Stomach (tissue), 9 donors: ENCODE measurements around the gene C17orf107. TPM values are rescaled to one million over a fixed set of nuclear protein-coding genes. Genes with fewer than 3 reads are reported as not detected.
"Not testable (repeated sequence)": the region's sequence is repeated elsewhere in the genome, so short reads cannot be mapped to it uniquely, and the experiment has no call there.

Experiments used
- DNase-seq, 2 donors: peaks; one replicate each; pipeline versions ENCODE4 v3.0.0 to v3.0.0-alpha.2; 2013 to 2019
- H3K27ac ChIP-seq, 5 donors: fragments of 200-600 bp in 4 of 5; sonication (generic) in 4 of 5; one replicate each; pipeline ENCODE4 v1.5.1; 2013 to 2019; ENCODE audit warnings: mild to moderate bottlenecking in 1 of 5, moderate library complexity in 1 of 5
- H3K27me3 ChIP-seq, 3 donors: fragments of 200-600 bp; sonication (generic); one replicate each; pipeline ENCODE4 v1.5.1; 2017 to 2019; ENCODE audit warnings: mixed run types in 1 of 3
- H3K36me3 ChIP-seq, 4 donors: fragments of 200-600 bp; sonication (generic); 1 replicate in 3 of 4; 2 replicates in 1 of 4; pipeline ENCODE4 v1.5.1; 2016 to 2019
- H3K4me1 ChIP-seq, 4 donors: fragments of 200-600 bp; sonication (generic); one replicate each; pipeline ENCODE4 v1.5.1; 2016 to 2019
- H3K4me3 ChIP-seq, 4 donors: fragments of 200-600 bp; sonication (generic) in 3 of 4; one replicate each; pipeline ENCODE4 v1.5.1; 2016 to 2019; ENCODE audit warnings: mild to moderate bottlenecking in 1 of 4
- H3K9me3 ChIP-seq, 4 donors: fragments of 200-600 bp; sonication (generic); one replicate each; pipeline ENCODE4 v1.5.1; 2016 to 2019
- CTCF ChIP-seq, 7 experiments: fragments of 450-650 bp in 4 of 7; fragments of 200-600 bp in 3 of 7; sonication (generic) in 3 of 7; IDR thresholded peaks; one replicate each; pipeline ENCODE4 v1.5.1; 2016 to 2019; ENCODE audit warnings: antibody characterized with exemption in 7 of 7, control low read depth in 2 of 7, mild to moderate bottlenecking in 1 of 7
- EP300 ChIP-seq: sonication (generic); formaldehyde crosslinking; IDR thresholded peaks from one replicate; pipeline ENCODE4 v1.6.1; 2017; ENCODE audit warnings: antibody characterized with exemption
- POLR2A ChIP-seq, 4 donors: fragments of 450-650 bp; IDR thresholded peaks; one replicate each; pipeline ENCODE4 v1.6.1; 2016; ENCODE audit warnings: antibody characterized with exemption in 4 of 4, control low read depth in 2 of 4, mild to moderate bottlenecking in 1 of 4, moderate library complexity in 1 of 4
- POLR2AphosphoS5 ChIP-seq, 3 donors: sonication (generic); formaldehyde crosslinking; IDR thresholded peaks; one replicate each; pipeline ENCODE4 v1.6.1; 2016; ENCODE audit warnings: antibody characterized with exemption in 3 of 3
- WGBS, 5 donors: extraction: QIAGEN DNeasy Blood & Tissue Kit in 3 of 5; methylation state at CpG; one replicate each; pipeline versions ENCODE4 v1.1.5 to v1.1.7; 2013 to 2018; 5-methylcytosine and 5-hydroxymethylcytosine counted together
- intact Hi-C: fragments of 100-400 bp; cut with DNase I; formaldehyde crosslinking; loops from one replicate; pipeline ENCODE4 v1.15.1; 2023; ENCODE audit warnings: low total_unique reads
- polyA plus RNA-seq, 3 donors: library from polyadenylated mRNA; stranded (reverse); fragments of 200-250 nt; gene quantifications; one replicate each; pipeline ENCODE4 v1.2.3, GENCODE V29; 2013
- total RNA-seq, 5 donors: library from RNA; depleted of rRNA; stranded (reverse); fragments of >200 nt; gene quantifications; one replicate each; pipeline versions ENCODE4 v1.1.0 to v1.2.3, GENCODE V29; 2014 to 2016
- donor health status: healthy with polysubstance abuse.
- donor health status: Bipolar disorder and iron deficiency.
- donor health status: healthy.

C17orf107 gene
- total and polyA plus RNA-seq, 8 donors, result 0.75 to 6.6 (median 2.8) TPM; not detected in 1

- no peak for DNase-seq
- Histone ChIP-seq H3K27ac (no peak overlapping the region), H3K36me3 (peaks cover 4 to 25% (median 16%) of the 10 kb centered on the region in 4 donors), H3K4me1 (peaks cover 10 to 25% (median 21%) of the 10 kb centered on the region in 4 donors), H3K9me3 (no peaks in the 10 kb centered on the region), H3K4me3 (no peak overlapping the region), H3K27me3 (no peaks in the 10 kb centered on the region)
- intact Hi-C loops, result no loop called here
- TF ChIP-seq POLR2AphosphoS5 (IDR thresholded peaks at IDR 0.05) (no peak), POLR2A (IDR thresholded peaks at IDR 0.05) (no peak), EP300 (no peak), CTCF (IDR thresholded peaks at IDR 0.05) (no peak)
- WGBS, 5 donors, result 87 to 94% (median 91%) methylated on average over 5 to 9 of the region's 9 CpGs
These were observed 38.7 kb upstream of the C17orf107 start for GRCh38 chr17:4860651-4861050.

- Histone ChIP-seq H3K4me1 (peaks cover 10 to 25% (median 21%) of the 10 kb centered on the region in 4 donors), H3K27me3 (no peaks in the 10 kb centered on the region), H3K4me3 (no peak overlapping the region), H3K9me3 (no peaks in the 10 kb centered on the region), H3K27ac (no peak overlapping the region), H3K36me3 (peaks cover 4 to 25% (median 16%) of the 10 kb centered on the region in 4 donors)
- no peak for DNase-seq
- intact Hi-C loops, result no loop called here
- WGBS, 5 donors, result 88 to 93% (median 91%) methylated on average over 16 of the region's 16 CpGs
- no peak for TF ChIP-seq EP300
- no peak for TF ChIP-seq CTCF (IDR thresholded peaks at IDR 0.05)
- no peak for TF ChIP-seq POLR2A (IDR thresholded peaks at IDR 0.05)
- no peak for TF ChIP-seq POLR2AphosphoS5 (IDR thresholded peaks at IDR 0.05)
These were observed 38.3 kb upstream of the C17orf107 start for GRCh38 chr17:4861052-4861451.

GRCh38 chr17:4862720-4863119, 36.6 kb upstream of the C17orf107 start:
- peaks cover 9 to 21% (median 16%) of the 10 kb centered on the region in 4 donors for H3K4me1 ChIP-seq
- WGBS, 5 donors, result 88 to 98% (median 91%) methylated on average over 4 of the region's 4 CpGs
- H3K4me3 ChIP-seq, result no peak overlapping the region
- TF ChIP-seq POLR2A (IDR thresholded peaks at IDR 0.05) (no peak), POLR2AphosphoS5 (IDR thresholded peaks at IDR 0.05) (no peak), CTCF (IDR thresholded peaks at IDR 0.05) (no peak), EP300 (no peak)
- peaks cover 4 to 21% (median 14%) of the 10 kb centered on the region in 4 donors for H3K36me3 ChIP-seq
- no peaks in the 10 kb centered on the region for H3K9me3 ChIP-seq
- H3K27me3 ChIP-seq, result no peaks in the 10 kb centered on the region
- no peak overlapping the region for H3K27ac ChIP-seq
- no peak for DNase-seq
- intact Hi-C loops, result no loop called here

GRCh38 chr17:4863321-4863720, 36.0 kb upstream of the C17orf107 start:
- Histone ChIP-seq H3K9me3 (no peaks in the 10 kb centered on the region), H3K27me3 (no peaks in the 10 kb centered on the region), H3K4me1 (peaks cover 3 to 15% (median 10%) of the 10 kb centered on the region in 4 donors), H3K36me3 (peaks cover 4 to 21% (median 15%) of the 10 kb centered on the region in 4 donors), H3K27ac (no peak overlapping the region), H3K4me3 (no peak overlapping the region)
- no peak for DNase-seq
- intact Hi-C loops, result no loop called here
- 63 to 83% (median 76%) methylated on average over 1 of the region's 1 CpG for WGBS, 5 donors
- TF ChIP-seq POLR2AphosphoS5 (IDR thresholded peaks at IDR 0.05) (no peak), CTCF (IDR thresholded peaks at IDR 0.05) (no peak), POLR2A (IDR thresholded peaks at IDR 0.05) (no peak), EP300 (no peak)

GRCh38 chr17:4867535-4867934, 31.8 kb upstream of the C17orf107 start:
- H3K27me3 ChIP-seq, H3K4me3 ChIP-seq, H3K27ac ChIP-seq, DNase-seq, H3K4me1 ChIP-seq, intact Hi-C loops, H3K9me3 ChIP-seq: not testable (repeated sequence)
- peaks cover 0 to 14% (median 8%) of the 10 kb centered on the region in 4 donors for H3K36me3 ChIP-seq
- WGBS, 5 donors, result 74 to 95% (median 86%) methylated on average over 5 of the region's 5 CpGs

GRCh38 chr17:4869058-4869998, 30.0 kb upstream of the C17orf107 start:
- DNase-seq, intact Hi-C loops, H3K9me3 ChIP-seq, H3K4me1 ChIP-seq, H3K4me3 ChIP-seq, H3K27ac ChIP-seq, H3K27me3 ChIP-seq: not testable (repeated sequence)
- 95 to 98% (median 97%) methylated on average over 22 of the region's 22 CpGs for WGBS, 5 donors
- H3K36me3 ChIP-seq, result peaks cover 0 to 17% (median 13%) of the 10 kb centered on the region in 4 donors
